NCI-H2227 (cell line): ENCODE data around the gene CTTNBP2NL.

ENCODE experiments used
- DNase-seq: peaks from one replicate; lab custom pipeline; 2025; ENCODE audit not compliant: unreplicated experiment; lab: John Stamatoyannopoulos, UW

Gene CTTNBP2NL

GRCh38 chr1:112505878-112506277, 109.9 kb downstream of the CTTNBP2NL start:
- no peak for DNase-seq

GRCh38 chr1:112506306-112506705, 110.3 kb downstream of the CTTNBP2NL start:
- DNase-seq, result no peak

GRCh38 chr1:112506731-112507130, 110.7 kb downstream of the CTTNBP2NL start:
- DNase-seq, result no peak

GRCh38 chr1:112507336-112507735, 111.3 kb downstream of the CTTNBP2NL start:
- no peak for DNase-seq

GRCh38 chr1:112507921-112508277, 111.9 kb downstream of the CTTNBP2NL start:
- DNase-seq, result peak; percentile 41

- peak; percentile 41 for DNase-seq
These were observed 112.4 kb downstream of the CTTNBP2NL start, which contains the start of gene WNT2B for GRCh38 chr1:112508278-112509004. WNT2B (plus strand) TSS chr1:112508965; CDS start chr1:112509263, 298 bp downstream.

- DNase-seq, result no peak
These were observed 113.1 kb downstream of the CTTNBP2NL start for GRCh38 chr1:112509005-112509659.

- DNase-seq, result no peak
These were observed 113.7 kb downstream of the CTTNBP2NL start for GRCh38 chr1:112509660-112510178.

GRCh38 chr1:112510340-112510739, 114.3 kb downstream of the CTTNBP2NL start:
- DNase-seq, result no peak
